ENCODE results near the gene DIRAS2. TPM values are rescaled to one million over a fixed set of nuclear protein-coding genes. Genes with fewer than 3 reads are reported as not detected.

Gene DIRAS2
- total RNA-seq, 4 donors from 2014 or later: 0.35 to 2.2 (median 1.1) TPM; not detected in 1

DNA sequence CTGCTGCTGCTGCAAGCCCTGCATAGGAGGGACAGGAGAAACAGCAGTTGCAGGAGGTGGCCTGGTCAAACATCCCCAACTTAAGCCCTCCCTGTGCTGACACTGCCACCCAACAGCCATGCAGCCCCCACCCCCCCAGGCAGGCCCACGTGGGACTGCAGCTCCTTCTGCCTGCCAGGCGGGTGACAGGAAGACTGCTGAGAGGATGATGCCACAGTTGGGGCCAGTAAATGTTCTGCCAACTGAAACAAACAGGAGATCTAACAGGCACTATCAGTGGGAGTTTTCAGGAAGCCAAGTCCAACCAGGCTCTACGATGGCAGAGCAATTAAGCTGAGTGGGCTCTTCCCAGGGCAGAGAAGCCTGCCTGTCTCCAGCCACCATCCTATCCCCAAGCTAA is 31.1 kb downstream of the DIRAS2 start:
- no peaks in the 10 kb centered on the region for H3K9me3 ChIP-seq
- H3K27ac ChIP-seq: no peak overlapping the region
- DNase-seq: no peak
- TF ChIP-seq CTCF (IDR thresholded peaks at IDR 0.05) (no peak), POLR2A (IDR thresholded peaks at IDR 0.05) (no peak)
- H3K27me3 ChIP-seq: no peaks in the 10 kb centered on the region
- H3K4me1 ChIP-seq: no peaks in the 10 kb centered on the region
- H3K4me3 ChIP-seq: no peak overlapping the region
- H3K36me3 ChIP-seq: no peaks in the 10 kb centered on the region

DNA sequence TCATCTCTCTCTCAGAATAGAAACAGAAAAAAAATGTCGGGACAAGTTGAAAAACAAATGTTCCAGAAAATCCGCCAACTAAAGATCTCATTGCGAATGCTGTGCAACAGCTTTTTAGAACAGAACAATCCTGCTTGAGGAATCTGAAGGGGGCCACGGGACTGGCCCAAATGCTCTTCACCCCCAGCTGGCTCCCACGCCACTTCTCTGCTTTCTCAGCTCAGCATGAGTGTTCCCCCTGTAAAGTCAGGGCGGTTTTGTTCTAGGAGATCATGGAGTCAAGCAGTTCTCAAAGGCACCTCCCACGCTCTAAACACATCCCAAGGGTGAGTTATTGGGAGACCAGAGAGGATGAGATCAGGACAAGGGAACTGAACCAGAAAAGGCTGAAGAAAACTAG is 31.5 kb downstream of the DIRAS2 start:
- H3K36me3 ChIP-seq: no peaks in the 10 kb centered on the region
- H3K9me3 ChIP-seq: no peaks in the 10 kb centered on the region
- no peak for DNase-seq
- no peaks in the 10 kb centered on the region for H3K4me1 ChIP-seq
- H3K27ac ChIP-seq: no peak overlapping the region
- H3K4me3 ChIP-seq: no peak overlapping the region
- H3K27me3 ChIP-seq: no peaks in the 10 kb centered on the region
- TF ChIP-seq CTCF (IDR thresholded peaks at IDR 0.05) (no peak), POLR2A (IDR thresholded peaks at IDR 0.05) (no peak)

- no peaks in the 10 kb centered on the region for H3K4me1 ChIP-seq
- TF ChIP-seq CTCF (IDR thresholded peaks at IDR 0.05) (peak in 1 of 6 experiments; percentile 9), POLR2A (IDR thresholded peaks at IDR 0.05) (no peak)
- peak overlapping the region in 3 of 4 donors; percentile 17 to 78 (median 54) for H3K27ac ChIP-seq
- peak overlapping the region in 2 of 4 donors; percentile 8 to 14 for H3K4me3 ChIP-seq
- no peaks in the 10 kb centered on the region for H3K36me3 ChIP-seq
- H3K27me3 ChIP-seq: no peaks in the 10 kb centered on the region
- H3K9me3 ChIP-seq: no peaks in the 10 kb centered on the region
- DNase-seq: peak in 2 of 3 donors; percentile 51 to 63
These were observed 34.7 kb downstream of the DIRAS2 start for GRCh38 chr9:90607701-90608516.

GRCh38 chr9:90600029-90600428 is 42.6 kb downstream of the DIRAS2 start:
- Histone ChIP-seq H3K27ac (no peak overlapping the region), H3K4me3 (no peak overlapping the region), H3K36me3 (no peaks in the 10 kb centered on the region), H3K4me1 (no peaks in the 10 kb centered on the region), H3K9me3 (no peaks in the 10 kb centered on the region), H3K27me3 (no peaks in the 10 kb centered on the region)
- no peak for DNase-seq
- TF ChIP-seq POLR2A (IDR thresholded peaks at IDR 0.05) (no peak), CTCF (IDR thresholded peaks at IDR 0.05) (no peak)

DNA sequence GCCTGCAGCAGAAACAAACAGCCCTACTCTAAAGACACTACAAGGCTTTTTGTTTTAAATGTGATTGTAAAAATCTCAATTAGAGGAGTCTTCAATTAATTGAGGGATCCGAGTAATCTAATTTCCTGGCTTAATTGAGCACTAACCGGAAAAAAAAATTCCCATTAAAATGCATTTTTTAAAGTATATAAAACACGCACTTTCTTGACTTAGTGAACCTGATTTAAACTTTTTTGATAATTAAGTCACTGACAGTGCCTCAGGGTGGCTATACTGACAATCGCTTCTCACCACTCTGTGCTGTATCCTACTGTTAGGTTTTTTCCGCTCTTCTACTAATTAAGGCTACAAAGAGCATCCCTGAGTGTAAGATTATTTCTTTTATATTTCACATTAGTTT is 44.4 kb downstream of the DIRAS2 start:
- no peak for DNase-seq
- no peak overlapping the region for H3K4me3 ChIP-seq
- H3K27ac ChIP-seq: no peak overlapping the region
- H3K4me1 ChIP-seq: no peaks in the 10 kb centered on the region
- TF ChIP-seq POLR2A (IDR thresholded peaks at IDR 0.05) (no peak), CTCF (IDR thresholded peaks at IDR 0.05) (no peak)
- H3K9me3 ChIP-seq: no peaks in the 10 kb centered on the region
- no peaks in the 10 kb centered on the region for H3K36me3 ChIP-seq
- no peaks in the 10 kb centered on the region for H3K27me3 ChIP-seq

All from Peyer's patch (tissue), 4 donors.